ENCODE measurements around the gene FAM174C. TPM values are rescaled to one million over a fixed set of nuclear protein-coding genes. Genes with fewer than 3 reads are reported as not detected.

Gene FAM174C
- total RNA-seq, 1 donor from 2014 or later, result 64.6 TPM

GRCh38 chr19:1259876-1260748 lies 15.2 kb upstream of the FAM174C start:
- intact Hi-C loops (cut with micrococcal nuclease), result loop anchor here (1.0 kb wide), 1 partner anchor 11 kb away; no protein-coding TSS in a partner anchor

GRCh38 chr19:1260749-1261537 lies 14.4 kb upstream of the FAM174C start:
- intact Hi-C loops (cut with micrococcal nuclease), result loop anchor here (1.0 kb wide), 2 partner anchors 8 to 240 kb away; partner anchors contain the start of genes CIRBP, RNU6-2 and TMEM259

GRCh38 chr19:1261538-1261797 lies 13.9 kb upstream of the FAM174C start:
- intact Hi-C loops (cut with micrococcal nuclease), result loop anchor here (1.0 kb wide), 2 partner anchors 8 to 240 kb away; partner anchors contain the start of genes CIRBP, RNU6-2 and TMEM259

GRCh38 chr19:1261798-1262622 lies 13.3 kb upstream of the FAM174C start:
- intact Hi-C loops (cut with micrococcal nuclease), result loop anchor here (1.0 kb wide), 2 partner anchors 7 to 241 kb away; partner anchors contain the start of genes CIRBP, RNU6-2 and TMEM259

- intact Hi-C loops (cut with micrococcal nuclease), result no loop called here
Measured at GRCh38 chr19:1262623-1263123, 12.7 kb upstream of the FAM174C start.

- intact Hi-C loops (cut with micrococcal nuclease), result no loop called here
Measured at GRCh38 chr19:1263188-1263587, 12.1 kb upstream of the FAM174C start.

- intact Hi-C loops (cut with micrococcal nuclease), result loop anchor here (5.0 kb wide), 1 partner anchor 168 kb away; the partner anchor contains the start of gene POLR2E
Measured at GRCh38 chr19:1264801-1265614, 10.3 kb upstream of the FAM174C start.

- intact Hi-C loops (cut with micrococcal nuclease), result loop anchor here (1.0 to 5.0 kb wide), 3 partner anchors 10 to 168 kb away; partner anchors contain the start of genes FAM174C and POLR2E
Measured at GRCh38 chr19:1265615-1266128, 9.7 kb upstream of the FAM174C start.

GRCh38 chr19:1266129-1266915 lies 9.0 kb upstream of the FAM174C start:
- intact Hi-C loops (cut with micrococcal nuclease), result loop anchor here (1.0 to 5.0 kb wide), 3 partner anchors 9 to 169 kb away; partner anchors contain the start of genes FAM174C and POLR2E

GRCh38 chr19:1266916-1267476 lies 8.3 kb upstream of the FAM174C start:
- intact Hi-C loops (cut with micrococcal nuclease), result loop anchor here (1.0 to 5.0 kb wide), 3 partner anchors 8 to 170 kb away; partner anchors contain the start of genes FAM174C and POLR2E

GRCh38 chr19:1267477-1268225 lies 7.7 kb upstream of the FAM174C start:
- intact Hi-C loops (cut with micrococcal nuclease), result loop anchor here (2.0 to 5.0 kb wide), 3 partner anchors 170 to 395 kb away; partner anchors contain the start of genes POLR2E and RPS15

GRCh38 chr19:1268226-1269064 lies 6.9 kb upstream of the FAM174C start:
- intact Hi-C loops (cut with micrococcal nuclease), result loop anchor here (1.0 to 5.0 kb wide), 7 partner anchors 7 to 471 kb away; partner anchors contain the start of genes POLR2E, PTBP1 and RPS15

GRCh38 chr19:1269065-1269477 lies 6.3 kb upstream of the FAM174C start, which contains the start of gene CIRBP:
CIRBP (plus strand) TSS chr19:1269332; CDS start chr19:1270934, 1,602 bp downstream.
- intact Hi-C loops (cut with micrococcal nuclease), result loop anchor here (1.0 to 5.0 kb wide), 7 partner anchors 8 to 472 kb away; partner anchors contain the start of genes POLR2E, PTBP1 and RPS15

- intact Hi-C loops (cut with micrococcal nuclease), result loop anchor here (1.0 to 5.0 kb wide), 7 partner anchors 8 to 472 kb away; partner anchors contain the start of genes POLR2E, PTBP1 and RPS15
Measured at GRCh38 chr19:1269478-1270212, 5.7 kb upstream of the FAM174C start.

- intact Hi-C loops (cut with micrococcal nuclease), result no loop called here
Measured at GRCh38 chr19:1270213-1270853, 5.0 kb upstream of the FAM174C start.
